AG04450 (cell line): ENCODE measurements around the gene PPIL4. TPM values are rescaled to one million over a fixed set of nuclear protein-coding genes. Genes with fewer than 3 reads are reported as not detected.
A peak's percentile ranks its signal among the peaks of the same experiment; 100 is the strongest.

Experiments
- CTCF ChIA-PET: fragments of 300-600, 350-600 bp; formaldehyde crosslinking; extraction: SDS; loops from one replicate; lab custom pipeline; 2022; ENCODE audit warnings: antibody characterized with exemption, inconsistent platforms; lab: Charles Lee
- POLR2A ChIA-PET: fragments of 350-600 bp; formaldehyde crosslinking; extraction: SDS; loops from one replicate; lab custom pipeline; 2021; ENCODE audit warnings: antibody characterized with exemption, inconsistent platforms; lab: Yijun Ruan, JAX
- DNase-seq: peaks from one replicate; pipeline ENCODE4 v3.0.0-alpha.2; 2011; ENCODE audit warnings: low read depth, low spot score
- H3K27ac ChIP-seq: one replicate; pipeline ENCODE4 v1.5.1; 2012; ENCODE audit warnings: low read depth, low read length, control low read depth
- H3K27me3 ChIP-seq: one replicate; pipeline ENCODE4 v1.6.0; 2012; ENCODE audit warnings: low read length; ENCODE audit not compliant: control insufficient read depth, insufficient read depth
- H3K4me3 ChIP-seq: 2 replicates; pipeline ENCODE4 v1.5.1; 2011; ENCODE audit warnings: mild to moderate bottlenecking, low read depth, low read length, control low read depth
- H3K9me3 ChIP-seq: 2 replicates; pipeline ENCODE4 v1.5.1; 2012; ENCODE audit warnings: low read length; ENCODE audit not compliant: control insufficient read depth, insufficient read depth
- polyA minus RNA-seq: library from RNA; depleted of rRNA, polyadenylated mRNA; stranded (reverse); fragments of >200 nt; gene quantifications from 2 replicates; pipeline ENCODE4 v1.2.3, GENCODE V29; 2011; rRNA and poly(A)+ RNA removed
- polyA plus RNA-seq: library from polyadenylated mRNA; depleted of rRNA; stranded (reverse); fragments of >200 nt; gene quantifications from 2 replicates; pipeline ENCODE4 v1.2.3, GENCODE V29; 2011; rRNA removed
- TF ChIP-seq, protein P1 (sequence below): IDR thresholded peaks from 2 replicates; pipeline ENCODE4 v1.5.1; 2011; ENCODE audit warnings: low read depth, low read length, control low read depth, inconsistent platforms

PPIL4 gene, protein sequence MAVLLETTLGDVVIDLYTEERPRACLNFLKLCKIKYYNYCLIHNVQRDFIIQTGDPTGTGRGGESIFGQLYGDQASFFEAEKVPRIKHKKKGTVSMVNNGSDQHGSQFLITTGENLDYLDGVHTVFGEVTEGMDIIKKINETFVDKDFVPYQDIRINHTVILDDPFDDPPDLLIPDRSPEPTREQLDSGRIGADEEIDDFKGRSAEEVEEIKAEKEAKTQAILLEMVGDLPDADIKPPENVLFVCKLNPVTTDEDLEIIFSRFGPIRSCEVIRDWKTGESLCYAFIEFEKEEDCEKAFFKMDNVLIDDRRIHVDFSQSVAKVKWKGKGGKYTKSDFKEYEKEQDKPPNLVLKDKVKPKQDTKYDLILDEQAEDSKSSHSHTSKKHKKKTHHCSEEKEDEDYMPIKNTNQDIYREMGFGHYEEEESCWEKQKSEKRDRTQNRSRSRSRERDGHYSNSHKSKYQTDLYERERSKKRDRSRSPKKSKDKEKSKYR
- polyA plus RNA-seq: 12.0 and 14.7 TPM in 2 replicates
- 5.1 and 8.2 TPM in 2 replicates for polyA minus RNA-seq

DNA sequence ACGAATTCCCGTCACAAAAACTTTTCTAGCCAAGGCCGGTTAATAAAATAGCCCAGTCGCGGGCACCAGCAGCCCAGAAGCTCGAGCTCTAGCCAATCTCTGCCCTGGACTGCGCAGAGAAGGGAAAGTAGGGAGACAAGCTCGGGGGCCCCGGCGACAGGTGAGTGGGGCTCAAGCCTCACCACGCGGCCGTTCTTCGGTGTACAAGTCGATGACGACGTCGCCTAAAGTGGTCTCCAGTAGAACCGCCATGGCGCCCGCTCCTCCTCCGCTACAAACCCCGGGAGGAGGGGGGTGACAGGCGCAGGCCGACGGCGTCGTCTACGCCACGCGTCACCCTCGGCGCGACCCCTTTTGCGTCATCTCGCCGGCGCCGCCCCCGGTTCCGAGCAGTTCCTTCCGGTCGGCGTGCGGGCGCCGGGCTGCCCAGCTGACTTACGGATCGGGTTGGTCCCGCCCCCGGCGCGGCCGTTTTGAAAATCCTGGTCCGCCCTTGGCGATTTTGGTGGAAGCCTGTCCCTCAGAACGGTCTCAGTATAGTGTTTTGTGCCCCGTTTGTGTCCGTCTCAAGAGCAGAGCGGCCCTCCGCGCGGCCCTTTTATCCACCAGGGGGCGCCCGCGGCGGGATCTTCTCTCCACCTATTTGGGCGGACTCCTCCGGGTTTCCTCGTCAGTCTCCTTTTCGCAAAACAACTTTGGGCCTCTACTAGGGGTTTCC lies at the start of gene PPIL4:
Gene PPIL4 (minus strand): TSS at position 290 of the 718 bp plus-strand sequence. CDS start 38 bp downstream, at position 252.
- H3K9me3 ChIP-seq: no peaks in the 10 kb centered on the region
- no peaks in the 10 kb centered on the region for H3K27me3 ChIP-seq
- peak within 1 kb of the TSS; percentile 71 for H3K4me3 ChIP-seq
- POLR2A ChIA-PET: no interaction called here
- TF ChIP-seq, protein P1, sequence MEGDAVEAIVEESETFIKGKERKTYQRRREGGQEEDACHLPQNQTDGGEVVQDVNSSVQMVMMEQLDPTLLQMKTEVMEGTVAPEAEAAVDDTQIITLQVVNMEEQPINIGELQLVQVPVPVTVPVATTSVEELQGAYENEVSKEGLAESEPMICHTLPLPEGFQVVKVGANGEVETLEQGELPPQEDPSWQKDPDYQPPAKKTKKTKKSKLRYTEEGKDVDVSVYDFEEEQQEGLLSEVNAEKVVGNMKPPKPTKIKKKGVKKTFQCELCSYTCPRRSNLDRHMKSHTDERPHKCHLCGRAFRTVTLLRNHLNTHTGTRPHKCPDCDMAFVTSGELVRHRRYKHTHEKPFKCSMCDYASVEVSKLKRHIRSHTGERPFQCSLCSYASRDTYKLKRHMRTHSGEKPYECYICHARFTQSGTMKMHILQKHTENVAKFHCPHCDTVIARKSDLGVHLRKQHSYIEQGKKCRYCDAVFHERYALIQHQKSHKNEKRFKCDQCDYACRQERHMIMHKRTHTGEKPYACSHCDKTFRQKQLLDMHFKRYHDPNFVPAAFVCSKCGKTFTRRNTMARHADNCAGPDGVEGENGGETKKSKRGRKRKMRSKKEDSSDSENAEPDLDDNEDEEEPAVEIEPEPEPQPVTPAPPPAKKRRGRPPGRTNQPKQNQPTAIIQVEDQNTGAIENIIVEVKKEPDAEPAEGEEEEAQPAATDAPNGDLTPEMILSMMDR: peak; percentile 85
- H3K27ac ChIP-seq: peak within 1 kb of the TSS; percentile 95
- CTCF ChIA-PET: interaction anchor here (0.6 to 2.4 kb wide), 7 partner anchors 10 to 517 kb away, joined by 3 to 8 read pairs (median 4); partner anchors contain the start of gene GINM1
- peak; percentile 85 for DNase-seq

DNA sequence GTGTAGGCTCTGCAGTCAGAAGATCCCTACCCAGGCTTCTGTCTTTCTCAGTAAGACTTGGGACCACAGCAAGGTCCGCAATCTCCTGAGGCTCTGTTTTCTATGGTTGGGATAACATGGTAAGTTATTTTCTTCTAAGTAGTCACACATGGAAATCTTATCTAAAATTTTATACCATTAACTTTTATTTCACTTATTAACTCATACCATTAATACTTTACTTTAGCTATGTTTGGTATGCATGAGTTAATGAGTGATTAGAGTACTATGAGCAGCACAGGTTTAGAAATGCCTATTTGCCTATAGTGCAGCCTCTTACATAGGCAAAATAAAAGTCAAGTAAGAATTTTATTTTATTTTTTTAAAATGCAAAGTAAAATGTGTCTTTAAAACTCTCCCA lies 47.6 kb upstream of the PPIL4 start:
- H3K27ac ChIP-seq: no peak overlapping the region

DNA sequence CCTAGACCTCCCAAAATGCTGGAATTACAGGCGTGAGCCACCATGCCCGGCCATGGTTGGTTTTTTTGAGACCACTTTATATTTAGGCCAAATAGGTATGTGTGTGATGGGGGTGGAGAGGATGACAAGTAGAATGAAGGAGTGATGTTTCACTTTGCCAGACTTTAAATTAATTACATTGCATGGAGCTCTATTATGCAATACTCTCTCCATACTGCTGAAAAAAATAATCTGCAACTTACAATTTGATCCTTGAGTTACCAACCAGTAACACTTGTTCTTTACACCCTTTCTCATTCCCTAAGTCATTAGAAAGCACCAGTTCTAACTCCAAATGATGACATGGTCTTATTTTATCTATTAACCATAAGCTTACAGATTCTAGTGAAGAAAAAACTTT lies 47.1 kb upstream of the PPIL4 start:
- H3K27ac ChIP-seq: no peak overlapping the region
- ChIA-PET CTCF (no interaction called here), POLR2A (interaction anchor here (0.7 kb wide), 1 partner anchor 19 kb away, joined by 3 read pairs; no protein-coding TSS in a partner anchor)
- no peak for DNase-seq
- H3K9me3 ChIP-seq: no peaks in the 10 kb centered on the region
- H3K4me3 ChIP-seq: no peak overlapping the region
- TF ChIP-seq, protein P1: no peak
- H3K27me3 ChIP-seq: no peaks in the 10 kb centered on the region

More for the DNA sequence above, 47.6 kb upstream of the PPIL4 start:
- H3K9me3 ChIP-seq: no peaks in the 10 kb centered on the region
- ChIA-PET POLR2A (no interaction called here), CTCF (no interaction called here)
- DNase-seq: no peak
- TF ChIP-seq, protein P1: no peak
- no peaks in the 10 kb centered on the region for H3K27me3 ChIP-seq
- H3K4me3 ChIP-seq: no peak overlapping the region

DNA sequence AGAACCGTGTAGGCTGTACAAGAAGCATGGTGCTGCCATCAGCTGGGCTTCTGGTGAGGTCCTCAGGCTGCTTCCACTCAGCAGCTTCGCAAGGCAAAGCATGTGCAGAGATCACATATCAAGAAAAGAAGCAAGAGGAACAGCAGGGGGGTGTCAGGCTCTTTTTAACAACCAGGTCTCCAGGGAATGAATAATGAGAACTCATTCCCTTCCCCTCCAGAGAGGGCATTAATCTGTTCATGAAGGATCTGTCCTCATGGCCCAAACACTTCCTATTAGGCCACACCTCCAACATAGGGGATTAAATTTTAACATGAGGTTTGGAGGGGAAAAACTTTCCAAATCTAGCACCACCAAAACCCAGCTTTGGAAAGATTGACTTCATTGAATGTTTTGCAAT lies 40.3 kb upstream of the PPIL4 start:
- Histone ChIP-seq H3K27me3 (no peaks in the 10 kb centered on the region), H3K9me3 (no peaks in the 10 kb centered on the region), H3K27ac (no peak overlapping the region), H3K4me3 (no peak overlapping the region)
- CTCF ChIA-PET: no interaction called here
- DNase-seq: no peak
- TF ChIP-seq, protein P1: no peak
- POLR2A ChIA-PET: no interaction called here
